Left colon (tissue), 2 donors: ENCODE data around the gene RPL13. TPM values are rescaled to one million over a fixed set of nuclear protein-coding genes. Genes with fewer than 3 reads are reported as not detected.
A peak's percentile ranks its signal among the peaks of the same experiment; 100 is the strongest.

Source experiments
- ATAC-seq: fragments of 200-7000 bp; cut with Tn5 transposase; one replicate; pipeline ENCODE4 v1.9.1; 2020; ENCODE audit warnings: mild to moderate bottlenecking, moderate library complexity
- DNase-seq, 2 donors: peaks; one replicate each; pipeline ENCODE4 v3.0.0-alpha.2; 2020
- intact Hi-C, 2 donors: fragments of 100-400 bp; cut with DNase I in 1 of 2; cut with micrococcal nuclease in 1 of 2; formaldehyde crosslinking; loops; one replicate each; pipeline versions ENCODE4 v1.11.2 to v1.14.0; 2022; cut with DNase I, micrococcal nuclease
- total RNA-seq, 2 donors: library from RNA; stranded (reverse); fragmentation: NEBNext Ultra II Directional; extraction: Animal tissue kit (Norgen Biotek cat#: 25700); gene quantifications; one replicate each; pipeline ENCODE4 v1.2.1, GENCODE V29; 2021
- donor health status: DM: no; HTN: no; CAD: no.
- donor health status: DM: yes; HTN: yes; CAD: no.

The RPL13 gene
- total RNA-seq, 2 donors from 2014 or later, result 1,613 to 1,684 TPM

- intact Hi-C loops, result no loop called here
- DNase-seq (no peak), ATAC-seq (no peak)
Observed at GRCh38 chr16:89605186-89605970, 44.9 kb downstream of the RPL13 start.

DNA sequence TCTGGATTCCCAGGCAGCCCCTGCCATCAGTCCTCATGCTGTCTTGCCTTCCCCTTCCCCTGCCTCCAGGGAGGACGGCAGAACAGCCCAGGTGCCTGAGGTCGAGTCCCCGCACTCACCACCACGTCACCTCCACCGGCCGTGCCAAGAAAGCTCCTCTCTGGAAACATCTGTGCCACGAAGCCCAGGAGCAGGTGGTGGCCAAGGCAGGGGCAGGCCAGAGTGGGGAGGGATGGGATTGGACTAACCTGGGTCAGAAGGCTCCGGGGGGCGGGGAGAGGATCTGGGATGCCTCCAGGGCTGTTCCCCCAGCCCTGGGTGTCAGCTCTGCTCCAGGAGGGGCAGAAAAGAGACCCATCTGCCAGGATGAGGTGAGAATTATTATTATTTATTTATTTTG lies 45.5 kb downstream of the RPL13 start:
- ATAC-seq (no peak), DNase-seq (no peak)

GRCh38 chr16:89607453-89607852 lies 47.0 kb downstream of the RPL13 start:
- DNase-seq (no peak), ATAC-seq (no peak)
- intact Hi-C loops, result no loop called here

More for the DNA sequence above, 45.5 kb downstream of the RPL13 start:
- intact Hi-C loops, result no loop called here

DNA sequence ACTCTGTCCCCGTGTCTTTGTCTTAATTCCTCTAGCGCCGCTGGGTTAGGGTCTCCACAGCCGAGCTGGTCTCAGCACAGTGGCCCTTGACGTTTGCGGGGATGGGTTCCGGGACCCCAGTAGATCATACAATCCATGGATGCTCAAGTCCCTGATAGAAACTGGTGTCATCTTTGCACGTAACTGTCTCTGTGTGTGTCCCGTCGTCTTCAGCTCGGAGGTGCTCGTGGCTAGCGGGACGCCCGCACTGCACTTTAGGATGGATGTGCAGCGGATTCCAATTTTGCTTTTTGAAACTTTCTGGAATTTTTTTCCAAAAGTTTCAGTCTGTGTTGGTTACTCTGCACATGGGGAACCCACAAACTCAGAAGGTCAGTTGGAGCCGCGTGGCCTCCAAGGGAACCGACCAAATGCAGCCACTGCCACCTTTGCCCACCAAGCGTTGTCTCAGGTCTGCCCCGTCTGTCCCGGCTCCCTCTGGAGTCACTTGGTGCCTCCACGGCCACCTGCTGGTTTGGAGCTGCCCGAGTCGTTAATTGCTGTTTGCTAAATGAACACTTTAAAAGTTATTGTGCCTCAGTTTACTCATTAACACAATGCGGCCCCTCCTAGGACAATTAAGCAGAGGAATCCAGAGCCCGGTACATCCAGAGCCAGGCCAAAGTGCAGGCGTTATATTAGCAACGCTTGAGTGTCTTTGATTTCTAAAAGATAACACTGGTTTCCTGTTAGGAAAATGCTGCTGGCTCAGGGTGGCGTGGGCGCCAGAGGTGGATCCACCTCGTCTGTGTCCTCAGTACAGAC lies 47.7 kb downstream of the RPL13 start:
- DNase-seq, result no peak
- intact Hi-C loops, result no loop called here
- peak; percentile 59 for ATAC-seq

DNA sequence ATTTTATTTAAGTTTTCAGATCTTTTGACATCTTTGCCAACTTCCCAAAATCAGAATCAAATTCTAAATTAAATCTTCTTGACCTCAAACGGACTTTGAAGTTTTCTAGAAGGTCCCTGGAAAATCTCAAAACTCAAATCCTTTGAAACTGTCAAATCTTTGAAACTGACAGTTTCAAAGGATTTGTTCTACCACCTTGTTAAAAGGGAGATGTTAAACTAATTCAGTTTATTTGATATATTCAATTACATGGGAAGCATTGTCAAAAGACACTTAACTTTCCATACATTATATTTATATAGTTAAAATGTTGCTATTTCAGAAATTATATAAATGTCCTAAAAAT lies 49.6 kb downstream of the RPL13 start:
- ATAC-seq (no peak), DNase-seq (no peak)
- intact Hi-C loops, result no loop called here

GRCh38 chr16:89612415-89613166 lies 52.1 kb downstream of the RPL13 start:
- ATAC-seq, result no peak
- DNase-seq, result no peak
- intact Hi-C loops, result no loop called here

- DNase-seq, result no peak
- ATAC-seq, result peak; percentile 39
- intact Hi-C loops, result no loop called here
Observed at GRCh38 chr16:89613231-89613953, 52.9 kb downstream of the RPL13 start, which contains the start of gene DPEP1. Gene DPEP1, plus strand, starts transcription at chr16:89613642. Its CDS starts 16,769 bp downstream, at chr16:89630411.

DNA sequence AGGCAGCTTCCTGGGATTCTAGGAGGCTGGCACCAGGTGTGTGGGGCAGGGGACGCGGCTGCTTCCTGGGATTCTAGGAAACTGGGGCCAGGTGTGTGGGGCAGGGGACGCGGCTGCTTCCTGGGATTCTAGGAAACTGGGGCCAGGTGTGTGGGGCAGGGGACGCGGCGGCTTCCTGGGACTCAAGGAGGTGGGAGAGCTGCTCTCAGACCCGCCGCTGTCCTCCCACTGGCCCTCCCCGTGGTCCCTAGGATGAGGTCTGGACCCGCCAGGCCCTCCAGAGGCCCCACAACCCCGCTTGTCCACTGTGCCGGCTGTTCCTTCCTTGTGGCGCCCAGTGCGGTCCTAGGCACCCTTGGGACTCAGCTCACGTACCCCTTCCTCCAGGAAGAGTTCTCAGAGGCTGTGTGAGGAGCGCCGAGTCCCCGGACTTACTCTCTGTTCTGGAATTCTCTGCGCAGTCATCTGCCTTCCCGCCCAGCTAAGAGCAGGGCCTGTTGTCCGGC lies 53.5 kb downstream of the RPL13 start:
- DNase-seq (no peak), ATAC-seq (no peak)
- intact Hi-C loops, result no loop called here

Other genes starting within 250 kb of the RPL13 start
- 100 to 1,000 TPM in 1 of 2 donors, 10 to 100 TPM in 1; 82.5 to 135 TPM for gene ANKRD11, start 70.1 kb upstream of the RPL13 start, total RNA-seq
- gene SPG7, start 52.3 kb upstream of the RPL13 start, total RNA-seq, result 100 to 1,000 TPM; 106 to 146 TPM
- gene CPNE7, start 15.1 kb downstream of the RPL13 start, total RNA-seq, result under 1 TPM; 0.73 to 0.92 TPM
- 1 to 10 TPM in 1 of 2 donors, under 1 TPM in 1; 0.73 to 4.4 TPM for gene DPEP1, start 53.0 kb downstream of the RPL13 start, total RNA-seq
- 100 to 1,000 TPM; 154 to 157 TPM for gene CHMP1A, start 97.0 kb downstream of the RPL13 start, total RNA-seq
- gene SPATA33, start 97.2 kb downstream of the RPL13 start, total RNA-seq, result 1 to 10 TPM; 7.1 to 9.1 TPM
- 10 to 100 TPM; 86.1 to 92.7 TPM for gene CDK10, start 126.0 kb downstream of the RPL13 start, total RNA-seq
- 10 to 100 TPM; 16.3 to 27.9 TPM for gene SPATA2L, start 141.0 kb downstream of the RPL13 start, total RNA-seq
- 10 to 100 TPM; 19.6 to 23.2 TPM for gene VPS9D1, start 160.2 kb downstream of the RPL13 start, total RNA-seq
- gene ZNF276, start 160.9 kb downstream of the RPL13 start, total RNA-seq, result 10 to 100 TPM; 28.9 to 42.2 TPM